ENCODE data around the gene TRAF3IP3.

Gene TRAF3IP3

DNA sequence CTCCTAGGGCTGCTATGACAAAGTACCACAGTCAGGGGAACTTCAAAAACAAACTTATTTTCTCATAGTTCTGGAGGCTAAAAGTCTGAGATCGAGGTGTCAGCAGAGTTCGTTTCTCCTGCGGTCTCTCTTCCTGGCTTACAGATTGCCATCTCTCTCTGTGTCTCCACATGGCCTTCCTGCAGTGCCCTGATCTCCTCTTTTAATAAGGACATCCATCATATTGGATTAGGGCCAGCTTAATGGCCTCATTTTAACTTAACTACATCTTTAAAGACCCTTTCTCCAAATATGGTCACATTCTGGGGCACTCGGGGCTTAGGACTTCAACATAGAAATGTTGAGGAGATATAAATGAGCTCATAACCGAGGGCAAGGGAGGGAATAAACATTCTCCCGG is 16.3 kb downstream of the TRAF3IP3 start:
- DNase-seq (ENCODE audit: low read depth, low spot score): no peak
- TF ChIP-seq, protein P1, sequence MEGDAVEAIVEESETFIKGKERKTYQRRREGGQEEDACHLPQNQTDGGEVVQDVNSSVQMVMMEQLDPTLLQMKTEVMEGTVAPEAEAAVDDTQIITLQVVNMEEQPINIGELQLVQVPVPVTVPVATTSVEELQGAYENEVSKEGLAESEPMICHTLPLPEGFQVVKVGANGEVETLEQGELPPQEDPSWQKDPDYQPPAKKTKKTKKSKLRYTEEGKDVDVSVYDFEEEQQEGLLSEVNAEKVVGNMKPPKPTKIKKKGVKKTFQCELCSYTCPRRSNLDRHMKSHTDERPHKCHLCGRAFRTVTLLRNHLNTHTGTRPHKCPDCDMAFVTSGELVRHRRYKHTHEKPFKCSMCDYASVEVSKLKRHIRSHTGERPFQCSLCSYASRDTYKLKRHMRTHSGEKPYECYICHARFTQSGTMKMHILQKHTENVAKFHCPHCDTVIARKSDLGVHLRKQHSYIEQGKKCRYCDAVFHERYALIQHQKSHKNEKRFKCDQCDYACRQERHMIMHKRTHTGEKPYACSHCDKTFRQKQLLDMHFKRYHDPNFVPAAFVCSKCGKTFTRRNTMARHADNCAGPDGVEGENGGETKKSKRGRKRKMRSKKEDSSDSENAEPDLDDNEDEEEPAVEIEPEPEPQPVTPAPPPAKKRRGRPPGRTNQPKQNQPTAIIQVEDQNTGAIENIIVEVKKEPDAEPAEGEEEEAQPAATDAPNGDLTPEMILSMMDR (IDR thresholded peaks at IDR 0.05; ENCODE audit: insufficient read depth, low read length, missing control alignments): no peak
- ChIA-PET CTCF (interaction anchor here (0.8 to 1.8 kb wide), 3 partner anchors 12 to 24 kb away, joined by 3 to 7 read pairs (median 6); partner anchors contain the start of gene C1orf74), POLR2A (interaction anchor here (0.7 kb wide), 1 partner anchor 13 kb away, joined by 3 read pairs; no protein-coding TSS in a partner anchor)
- H3K4me3 ChIP-seq (ENCODE audit: low read depth, low read length): no peak overlapping the region

DNA sequence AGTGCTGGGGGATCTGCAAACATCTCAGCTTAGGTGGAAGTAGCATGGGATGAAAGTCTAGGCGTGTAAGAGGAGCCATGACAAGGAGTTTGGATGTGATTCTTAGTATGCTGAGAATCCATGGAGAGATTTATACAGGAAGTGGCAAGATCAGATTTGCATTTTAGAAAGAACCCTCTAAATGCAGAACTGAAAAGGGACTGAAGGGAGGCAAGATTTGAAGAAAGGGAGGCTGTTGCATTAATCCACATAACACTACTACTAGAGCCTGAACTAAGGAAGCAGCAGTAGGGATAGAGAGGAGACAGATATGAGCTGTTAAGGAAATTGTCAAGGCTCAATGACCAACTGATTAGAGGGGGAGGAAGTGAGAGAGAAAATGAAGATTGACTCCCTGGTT is 18.7 kb downstream of the TRAF3IP3 start:
- H3K4me3 ChIP-seq (ENCODE audit: low read depth, low read length): no peak overlapping the region
- POLR2A ChIA-PET: no interaction called here
- CTCF ChIA-PET: interaction anchor here (2.2 to 2.3 kb wide), 2 partner anchors 49 to 198 kb away, joined by 7 to 8 read pairs; no protein-coding TSS in a partner anchor
- TF ChIP-seq, protein P1 (IDR thresholded peaks at IDR 0.05; ENCODE audit: insufficient read depth, low read length, missing control alignments): no peak
- DNase-seq (ENCODE audit: low read depth, low spot score): no peak

DNA sequence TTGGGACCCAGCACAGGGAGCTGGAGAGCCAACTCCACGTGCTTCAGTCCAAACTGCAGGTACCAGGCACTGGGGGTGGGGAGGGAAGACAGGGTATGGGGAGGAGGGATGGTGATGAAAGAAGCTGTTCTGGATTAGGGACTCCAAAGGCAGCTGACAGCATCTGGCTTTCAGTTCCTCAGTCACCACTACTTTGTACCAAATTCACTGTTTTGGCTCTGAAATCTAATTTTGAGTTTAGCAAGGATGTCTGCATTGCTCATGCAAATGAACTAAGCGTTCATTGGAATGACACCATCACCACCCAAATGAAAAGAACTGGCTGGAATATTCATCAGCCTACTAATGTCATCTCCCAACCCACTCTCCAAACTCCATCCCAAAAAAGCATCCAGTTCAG is 19.8 kb downstream of the TRAF3IP3 start:
- ChIA-PET POLR2A (no interaction called here), CTCF (interaction anchor here (2.2 to 2.3 kb wide), 2 partner anchors 48 to 199 kb away, joined by 7 to 8 read pairs; no protein-coding TSS in a partner anchor)
- TF ChIP-seq, protein P1 (IDR thresholded peaks at IDR 0.05; ENCODE audit: insufficient read depth, low read length, missing control alignments): no peak
- no peak for DNase-seq (ENCODE audit: low read depth, low spot score)
- no peak overlapping the region for H3K4me3 ChIP-seq (ENCODE audit: low read depth, low read length)

DNA sequence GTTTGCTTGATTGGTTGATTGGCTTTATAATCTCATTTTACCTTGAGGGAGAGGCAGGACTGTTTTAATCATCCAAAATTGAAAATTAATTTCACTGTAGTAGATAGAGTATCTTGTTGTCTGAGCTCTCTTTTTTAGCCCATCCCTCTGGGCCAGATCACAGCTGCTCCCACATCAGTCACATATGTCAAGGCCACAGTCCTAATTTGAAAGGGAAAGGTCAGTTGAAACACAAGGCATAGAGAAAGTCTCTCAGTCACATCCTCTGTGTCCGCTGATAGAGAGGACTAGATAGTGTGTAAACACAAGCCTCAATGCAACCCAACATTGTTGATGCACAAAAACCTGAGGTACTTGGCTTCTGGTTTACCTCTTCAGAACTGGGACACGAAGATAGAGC is 21.7 kb downstream of the TRAF3IP3 start:
- TF ChIP-seq, protein P1 (IDR thresholded peaks at IDR 0.05; ENCODE audit: insufficient read depth, low read length, missing control alignments): no peak
- CTCF ChIA-PET: interaction anchor here (1.2 kb wide), 1 partner anchor 46 kb away, joined by 3 read pairs; no protein-coding TSS in a partner anchor
- H3K4me3 ChIP-seq (ENCODE audit: low read depth, low read length): no peak overlapping the region
- no peak for DNase-seq (ENCODE audit: low read depth, low spot score)
- POLR2A ChIA-PET: no interaction called here

DNA sequence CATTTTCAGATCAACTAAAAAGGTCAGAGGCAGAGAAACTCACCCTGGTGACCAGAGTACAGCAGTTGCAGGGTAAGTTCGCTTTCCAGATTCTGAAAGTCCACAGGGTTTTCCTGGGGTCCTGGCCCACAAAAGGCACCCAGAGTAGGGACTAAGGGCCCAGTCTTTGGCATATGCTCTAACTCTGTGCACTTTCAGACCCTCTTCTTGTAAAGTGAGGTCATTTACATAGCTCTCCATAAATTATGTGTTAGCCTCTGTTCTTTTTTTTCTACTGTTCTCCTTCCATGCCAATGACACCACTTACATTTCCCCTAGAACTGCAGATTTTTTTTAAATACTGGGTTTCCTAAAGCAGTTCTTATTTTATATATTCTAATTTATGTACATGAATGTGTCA is 22.2 kb downstream of the TRAF3IP3 start:
- ChIA-PET CTCF (interaction anchor here (1.2 kb wide), 1 partner anchor 45 kb away, joined by 3 read pairs; no protein-coding TSS in a partner anchor), POLR2A (no interaction called here)
- no peak for DNase-seq (ENCODE audit: low read depth, low spot score)
- no peak overlapping the region for H3K4me3 ChIP-seq (ENCODE audit: low read depth, low read length)
- TF ChIP-seq, protein P1 (IDR thresholded peaks at IDR 0.05; ENCODE audit: insufficient read depth, low read length, missing control alignments): no peak

DNA sequence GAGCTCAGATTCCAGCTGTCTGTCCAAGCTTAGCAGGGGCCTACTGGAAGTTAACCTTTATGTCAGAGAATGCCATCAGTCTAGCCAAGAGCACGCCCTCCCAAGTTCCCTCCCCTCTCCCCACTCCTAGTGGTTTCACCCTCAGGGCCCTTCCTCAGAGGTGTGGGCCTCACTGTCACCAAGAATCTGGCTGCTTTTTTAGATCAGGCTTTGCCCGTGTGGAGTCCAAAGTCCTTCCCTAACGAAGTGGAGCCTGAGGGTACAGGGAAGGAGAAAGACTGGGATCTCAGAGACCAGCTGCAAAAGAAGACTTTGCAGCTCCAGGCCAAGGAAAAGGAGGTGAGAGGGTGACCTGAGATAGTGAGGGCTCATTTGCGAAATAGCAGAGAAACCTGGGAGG is 24.4 kb downstream of the TRAF3IP3 start:
- no peak overlapping the region for H3K4me3 ChIP-seq (ENCODE audit: low read depth, low read length)
- POLR2A ChIA-PET: no interaction called here
- CTCF ChIA-PET: interaction anchor here (1.0 to 1.1 kb wide), 2 partner anchors 13 to 211 kb away, joined by 3 to 4 read pairs; no protein-coding TSS in a partner anchor
- no peak for DNase-seq (ENCODE audit: low read depth, low spot score)
- TF ChIP-seq, protein P1 (IDR thresholded peaks at IDR 0.05; ENCODE audit: insufficient read depth, low read length, missing control alignments): no peak
